NB4 (cell line): Measurements from ENCODE around the gene SYNC.

Source experiments
- CTCF ChIP-seq: IDR thresholded peaks from one replicate; pipeline ENCODE4 v1.5.1; 2012; ENCODE audit warnings: low read depth, low read length
- POLR2A ChIP-seq: IDR thresholded peaks from 2 replicates; pipeline ENCODE4 v1.6.1; 2011; ENCODE audit warnings: mild to moderate bottlenecking; ENCODE audit not compliant: insufficient read length; ENCODE audit errors: extremely low read depth

- TF ChIP-seq POLR2A (no peak), CTCF (no peak)
Measured at GRCh38 chr1:32716312-32717148, 14.0 kb upstream of the SYNC start.
